ENCODE data around the gene GRAMD1A.
"Not testable (repeated sequence)": the region's sequence is repeated elsewhere in the genome, so short reads cannot be mapped to it uniquely, and the experiment has no call there.

The GRAMD1A gene

DNA sequence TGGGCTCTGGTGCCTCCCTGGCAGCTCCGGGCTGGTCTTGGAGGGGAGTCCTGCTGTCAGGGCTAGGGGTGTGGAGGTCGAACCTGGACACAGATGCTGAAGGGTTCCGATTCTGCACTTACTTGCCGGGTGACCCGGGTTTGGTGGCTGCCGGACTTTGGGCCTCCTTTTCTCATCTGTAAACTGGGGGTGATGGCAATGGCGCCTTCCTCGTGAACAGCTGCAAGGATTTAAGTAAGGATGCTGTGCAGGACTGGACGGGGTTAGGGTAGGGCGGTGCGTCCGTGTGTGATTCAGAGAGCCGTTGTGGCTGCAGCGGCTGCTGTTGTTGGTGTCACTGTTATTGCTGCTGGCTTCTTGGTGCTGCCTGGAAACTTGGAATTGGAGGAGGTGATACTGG, 43.8 kb downstream of the GRAMD1A start:
- Histone ChIP-seq H3K9me3 (ENCODE audit: insufficient read depth, low read depth, low read length) (no peaks in the 10 kb centered on the region), H3K9ac (ENCODE audit: low read depth, low read length) (no peak overlapping the region), H3K4me1 (ENCODE audit: insufficient read depth, low read length) (peaks cover 18% of the 10 kb centered on the region; the same call in 1 of the 2 replicates), H3K4me3 (ENCODE audit: low read length) (no peak overlapping the region), H3K27ac (ENCODE audit: low read length) (no peak overlapping the region), H3K27me3 (ENCODE audit: insufficient read depth, low read length) (no peaks in the 10 kb centered on the region), H3K36me3 (ENCODE audit: insufficient read depth, low read depth, low read length) (no peaks in the 10 kb centered on the region)

DNA sequence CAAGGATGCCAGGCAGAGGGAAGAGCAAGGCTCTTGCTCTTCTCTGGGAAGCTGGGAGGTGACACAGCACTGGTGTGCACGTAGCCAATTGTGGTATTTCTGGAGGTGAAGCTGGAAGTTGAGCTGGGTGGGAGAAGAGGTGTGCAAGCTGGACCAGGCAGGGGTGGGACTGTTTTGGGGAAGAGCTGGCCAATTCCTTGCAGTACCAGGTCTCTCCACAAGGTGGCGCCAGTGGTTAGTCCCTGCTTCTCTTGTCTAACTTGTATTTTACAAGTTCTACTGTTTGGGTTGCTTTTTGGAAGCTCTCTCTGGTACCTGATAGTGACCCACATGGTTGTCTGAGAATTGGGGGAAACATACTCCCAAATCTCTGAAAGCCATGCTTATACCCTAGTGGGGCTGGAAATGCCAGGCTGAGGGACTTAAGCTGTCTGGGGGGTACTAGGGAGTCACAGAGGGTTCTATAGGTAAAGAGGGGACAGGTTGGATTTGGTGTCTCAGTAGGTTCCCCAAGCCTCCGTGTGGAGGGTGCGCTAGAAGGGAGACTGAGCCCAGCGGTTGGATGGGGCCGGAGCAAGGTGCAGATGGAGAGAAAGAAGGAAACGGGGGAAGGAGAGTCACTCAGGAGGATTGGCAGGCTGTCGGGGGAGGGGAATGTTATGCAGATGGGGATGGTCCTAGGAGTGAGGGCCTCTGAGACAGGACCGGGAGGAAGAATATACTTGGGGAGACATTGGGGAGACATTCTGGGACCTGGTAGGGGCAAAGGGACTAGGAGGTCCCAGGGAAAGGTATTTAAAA, 44.4 kb downstream of the GRAMD1A start:
- Histone ChIP-seq H3K27me3 (ENCODE audit: insufficient read depth, low read length) (no peaks in the 10 kb centered on the region), H3K9me3 (ENCODE audit: insufficient read depth, low read depth, low read length) (no peaks in the 10 kb centered on the region), H3K4me3 (ENCODE audit: low read length) (no peak overlapping the region), H3K27ac (ENCODE audit: low read length) (no peak overlapping the region), H3K9ac (ENCODE audit: low read depth, low read length) (no peak overlapping the region), H3K4me1 (ENCODE audit: insufficient read depth, low read length) (peaks cover 18% of the 10 kb centered on the region; the same call in 1 of the 2 replicates), H3K36me3 (ENCODE audit: insufficient read depth, low read depth, low read length) (no peaks in the 10 kb centered on the region)

DNA sequence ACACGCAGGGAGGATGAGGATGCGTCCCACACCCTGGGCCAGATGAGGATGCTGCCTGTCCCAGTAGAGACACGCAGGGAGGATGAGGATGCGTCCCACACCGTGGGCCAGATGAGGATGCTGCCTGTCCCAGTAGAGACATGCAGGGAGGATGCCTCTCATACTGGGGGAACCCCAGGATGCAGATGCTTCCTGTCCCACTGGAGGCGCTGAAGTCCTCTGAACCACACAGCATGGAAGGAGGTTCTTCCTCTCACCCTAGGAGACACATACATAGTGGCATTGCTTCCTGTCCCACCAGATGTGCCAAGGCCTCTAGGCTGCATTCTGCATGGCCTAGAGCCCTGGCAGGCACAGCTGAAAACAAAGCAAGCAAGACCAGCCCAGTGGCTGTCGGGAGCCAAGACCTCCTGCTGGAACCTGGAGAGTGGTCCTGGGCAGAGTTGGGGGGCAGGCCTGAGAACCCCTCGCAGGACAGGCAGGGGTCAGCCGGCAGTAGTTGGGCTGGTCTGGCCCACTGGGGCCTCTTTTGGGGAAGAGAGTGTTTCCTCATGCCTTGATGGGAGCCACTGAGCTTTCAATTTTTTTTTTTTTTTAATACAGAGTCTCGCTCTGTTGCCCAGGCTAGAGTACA, 45.7 kb downstream of the GRAMD1A start:
- Histone ChIP-seq H3K9ac (ENCODE audit: low read depth, low read length) (no peak overlapping the region), H3K9me3 (ENCODE audit: insufficient read depth, low read depth, low read length) (no peaks in the 10 kb centered on the region), H3K4me3 (ENCODE audit: low read length) (no peak overlapping the region), H3K36me3 (ENCODE audit: insufficient read depth, low read depth, low read length) (0 out of 2 replicates have a peak, but pooled peaks cover 2% of the 10 kb centered on the region), H3K4me1 (ENCODE audit: insufficient read depth, low read length) (peaks cover 11% of the 10 kb centered on the region; the same call in 1 of the 2 replicates), H3K27me3 (ENCODE audit: insufficient read depth, low read length) (no peaks in the 10 kb centered on the region), H3K27ac (ENCODE audit: low read length) (no peak overlapping the region)

DNA sequence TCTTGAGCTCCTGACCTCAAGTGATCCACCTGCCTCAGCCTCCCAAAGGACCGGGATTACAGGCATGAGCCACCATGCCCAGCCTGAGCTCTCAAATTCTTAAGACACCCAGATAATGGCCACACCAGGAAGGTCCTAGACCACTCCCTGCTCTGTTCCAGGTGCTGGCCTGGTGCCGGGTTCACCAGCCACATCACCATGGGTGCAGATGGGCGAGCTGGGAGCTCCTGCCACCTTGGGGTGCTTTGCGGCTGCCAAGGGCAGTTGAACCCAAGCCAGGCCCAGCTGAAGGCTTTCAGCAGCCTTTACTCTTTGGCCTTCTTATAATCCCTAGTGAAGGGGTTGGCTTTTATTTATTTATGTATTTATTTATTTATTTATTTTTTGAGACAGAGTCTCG, 46.3 kb downstream of the GRAMD1A start:
- Histone ChIP-seq H3K9ac (ENCODE audit: low read depth, low read length) (no peak overlapping the region), H3K36me3 (ENCODE audit: insufficient read depth, low read depth, low read length) (0 out of 2 replicates have a peak, but pooled peaks cover 2% of the 10 kb centered on the region), H3K27me3 (ENCODE audit: insufficient read depth, low read length) (no peaks in the 10 kb centered on the region), H3K4me1 (ENCODE audit: insufficient read depth, low read length) (peaks cover 11% of the 10 kb centered on the region; the same call in 1 of the 2 replicates), H3K9me3 (ENCODE audit: insufficient read depth, low read depth, low read length) (no peaks in the 10 kb centered on the region), H3K4me3 (ENCODE audit: low read length) (no peak overlapping the region), H3K27ac (ENCODE audit: low read length) (no peak overlapping the region)

DNA sequence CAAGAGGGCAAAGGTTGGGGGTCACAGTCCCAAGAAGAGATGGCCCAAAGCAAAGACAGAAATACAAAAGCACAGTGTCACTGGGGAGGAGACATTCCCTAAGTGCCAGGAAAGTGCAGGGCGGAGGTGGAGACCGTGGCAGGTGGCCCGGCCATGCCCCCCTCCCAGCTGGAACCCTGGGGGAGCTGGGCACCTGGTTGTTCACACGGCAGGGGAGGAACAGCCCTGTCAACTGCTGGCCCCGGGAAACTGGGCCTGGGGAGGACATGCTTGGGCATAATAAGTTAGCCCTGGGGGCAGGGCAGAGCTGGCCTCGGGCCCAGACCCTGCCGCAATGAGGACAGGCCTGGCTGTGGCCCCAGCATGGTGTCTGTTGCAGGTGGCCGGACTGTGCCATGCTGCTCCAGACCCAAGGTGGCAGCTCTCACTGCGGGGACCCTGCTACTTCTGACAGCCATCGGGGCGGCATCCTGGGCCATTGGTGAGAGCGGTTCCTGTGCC, 48.8 kb downstream of the GRAMD1A start:
- no peak overlapping the region for H3K4me3 ChIP-seq (ENCODE audit: low read length)
- no peaks in the 10 kb centered on the region for H3K9me3 ChIP-seq (ENCODE audit: insufficient read depth, low read depth, low read length)
- H3K36me3 ChIP-seq (ENCODE audit: insufficient read depth, low read depth, low read length): 0 out of 2 replicates have a peak, but pooled peaks cover 2% of the 10 kb centered on the region
- H3K9ac ChIP-seq (ENCODE audit: low read depth, low read length): no peak overlapping the region
- no peaks in the 10 kb centered on the region for H3K27me3 ChIP-seq (ENCODE audit: insufficient read depth, low read length)
- H3K4me1 ChIP-seq (ENCODE audit: insufficient read depth, low read length): peaks cover 2% of the 10 kb centered on the region; the same call in 1 of the 2 replicates
- no peak overlapping the region for H3K27ac ChIP-seq (ENCODE audit: low read length)

DNA sequence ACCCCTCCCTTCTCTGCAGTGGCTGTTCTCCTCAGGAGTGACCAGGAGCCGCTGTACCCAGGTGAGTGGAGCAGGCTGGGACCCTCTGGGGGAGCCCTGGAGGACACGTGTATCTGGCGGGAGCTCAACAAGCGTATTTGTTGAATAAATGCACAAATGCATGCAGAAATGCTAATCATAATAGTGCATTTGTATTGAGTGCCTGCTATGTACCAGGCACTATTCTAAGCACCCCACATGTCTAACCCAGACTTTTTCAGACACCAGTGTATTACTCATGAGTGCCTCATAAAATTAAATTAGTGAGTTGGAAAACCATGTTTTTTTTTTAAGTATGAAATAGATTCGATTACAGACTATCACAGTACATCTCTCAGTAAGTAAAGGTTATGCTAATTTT, 49.3 kb downstream of the GRAMD1A start:
- Histone ChIP-seq H3K9me3 (ENCODE audit: insufficient read depth, low read depth, low read length) (no peaks in the 10 kb centered on the region), H3K36me3 (ENCODE audit: insufficient read depth, low read depth, low read length) (0 out of 2 replicates have a peak, but pooled peaks cover 2% of the 10 kb centered on the region), H3K27ac (ENCODE audit: low read length) (no peak overlapping the region), H3K9ac (ENCODE audit: low read depth, low read length) (no peak overlapping the region), H3K27me3 (ENCODE audit: insufficient read depth, low read length) (no peaks in the 10 kb centered on the region), H3K4me1 (ENCODE audit: insufficient read depth, low read length) (peaks cover 2% of the 10 kb centered on the region; the same call in 1 of the 2 replicates), H3K4me3 (ENCODE audit: low read length) (no peak overlapping the region)

DNA sequence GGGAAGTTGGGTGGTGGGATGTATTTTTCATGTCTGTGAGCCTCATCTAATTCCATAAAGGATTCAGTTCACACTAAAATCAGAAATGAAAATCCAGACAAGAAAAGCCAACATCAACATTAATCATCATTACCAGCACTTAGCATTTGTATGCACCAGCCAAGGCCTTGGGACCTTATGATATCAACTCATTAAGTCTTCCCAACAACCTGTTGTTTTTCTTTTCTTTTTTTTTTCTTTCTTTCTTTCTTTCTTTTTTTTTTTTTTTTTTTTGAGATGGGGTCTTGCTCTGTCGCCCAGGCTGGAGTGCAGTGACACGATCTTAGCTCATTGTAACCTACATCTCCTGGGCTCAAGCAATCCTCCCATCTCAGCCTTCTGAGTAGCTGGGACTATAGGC, 50.5 kb downstream of the GRAMD1A start:
- not testable (repeated sequence) for H3K36me3 ChIP-seq (ENCODE audit: insufficient read depth, low read depth, low read length); H3K27me3 ChIP-seq (ENCODE audit: insufficient read depth, low read length); H3K27ac ChIP-seq (ENCODE audit: low read length); H3K4me3 ChIP-seq (ENCODE audit: low read length); H3K4me1 ChIP-seq (ENCODE audit: insufficient read depth, low read length); H3K9ac ChIP-seq (ENCODE audit: low read depth, low read length); H3K9me3 ChIP-seq (ENCODE audit: insufficient read depth, low read depth, low read length)

DNA sequence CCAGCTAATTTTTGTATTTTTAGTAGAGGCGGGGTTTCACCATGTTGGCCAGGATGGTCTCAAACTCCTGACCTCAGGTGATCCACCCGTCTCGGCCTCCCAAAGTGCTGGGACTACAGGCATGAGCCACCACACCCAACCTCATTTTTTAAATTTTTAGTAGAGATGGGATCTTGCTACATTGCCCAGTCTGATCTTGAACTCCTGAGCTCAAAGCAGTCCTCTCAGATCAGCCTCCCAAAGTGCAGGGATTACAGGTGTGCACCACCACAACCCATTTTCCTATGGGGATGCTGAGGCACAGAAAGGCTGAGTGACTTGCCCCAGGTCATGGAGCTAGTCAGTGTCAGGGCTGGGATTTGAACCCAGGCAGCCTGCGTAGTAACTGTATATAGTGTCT, 51.1 kb downstream of the GRAMD1A start:
- H3K9me3 ChIP-seq (ENCODE audit: insufficient read depth, low read depth, low read length); H3K27me3 ChIP-seq (ENCODE audit: insufficient read depth, low read length); H3K9ac ChIP-seq (ENCODE audit: low read depth, low read length); H3K4me1 ChIP-seq (ENCODE audit: insufficient read depth, low read length); H3K27ac ChIP-seq (ENCODE audit: low read length); H3K36me3 ChIP-seq (ENCODE audit: insufficient read depth, low read depth, low read length); H3K4me3 ChIP-seq (ENCODE audit: low read length): not testable (repeated sequence)

DNA sequence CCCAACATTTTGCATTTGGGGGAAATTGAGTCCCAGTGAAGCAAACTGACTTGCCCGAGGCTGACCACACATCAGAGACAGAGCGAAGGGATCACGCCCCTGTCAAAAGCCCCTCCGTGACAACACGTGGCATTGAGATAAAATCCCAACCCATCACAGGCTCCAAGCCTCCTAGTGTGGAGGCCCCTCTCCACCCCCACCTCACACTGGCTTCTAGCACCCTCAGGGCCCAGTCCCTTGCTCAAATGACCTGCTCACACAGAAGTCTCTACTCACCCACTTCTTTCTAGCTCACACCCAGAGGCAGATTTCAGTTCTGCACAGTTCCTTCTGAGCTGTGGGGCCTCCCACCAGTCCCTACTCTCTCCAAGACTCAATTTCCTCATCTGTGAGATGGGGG, 51.7 kb downstream of the GRAMD1A start:
- H3K36me3 ChIP-seq (ENCODE audit: insufficient read depth, low read depth, low read length): 0 out of 2 replicates have a peak, but pooled peaks cover 2% of the 10 kb centered on the region
- no peaks in the 10 kb centered on the region for H3K9me3 ChIP-seq (ENCODE audit: insufficient read depth, low read depth, low read length)
- no peak overlapping the region for H3K27ac ChIP-seq (ENCODE audit: low read length)
- no peaks in the 10 kb centered on the region for H3K27me3 ChIP-seq (ENCODE audit: insufficient read depth, low read length)
- peaks cover 6% of the 10 kb centered on the region; the same call in 1 of the 2 replicates for H3K4me1 ChIP-seq (ENCODE audit: insufficient read depth, low read length)
- no peak overlapping the region for H3K9ac ChIP-seq (ENCODE audit: low read depth, low read length)
- H3K4me3 ChIP-seq (ENCODE audit: low read length): no peak overlapping the region

DNA sequence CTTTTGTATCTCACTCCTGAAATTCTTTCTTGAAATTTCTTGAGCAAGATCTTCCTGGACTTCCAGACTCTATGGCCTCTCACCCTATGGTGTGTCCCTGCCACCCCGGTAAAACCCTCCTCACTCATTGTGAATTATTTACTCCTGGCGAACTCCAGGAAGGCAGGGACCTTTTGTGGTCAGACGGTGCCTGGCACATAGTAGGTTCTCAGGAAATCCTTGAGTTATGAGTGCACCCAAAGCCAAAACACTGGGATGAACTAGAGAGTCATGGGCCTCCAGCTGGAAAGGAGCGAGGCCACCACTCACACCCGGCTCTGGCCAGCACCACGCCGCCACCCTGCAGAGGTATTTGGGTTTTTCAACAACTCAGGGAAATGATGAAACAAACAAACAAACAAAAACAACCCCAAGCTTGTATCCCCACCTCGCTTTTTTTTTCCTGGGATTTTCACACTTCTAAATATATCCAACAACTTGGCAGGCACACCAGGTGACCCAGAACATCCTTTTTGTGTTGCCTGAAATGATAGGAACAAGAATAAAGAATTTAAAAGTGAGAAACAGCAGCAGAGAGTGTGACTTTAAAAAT, 52.6 kb downstream of the GRAMD1A start:
- no peak overlapping the region for H3K9ac ChIP-seq (ENCODE audit: low read depth, low read length)
- no peaks in the 10 kb centered on the region for H3K27me3 ChIP-seq (ENCODE audit: insufficient read depth, low read length)
- peaks cover 6% of the 10 kb centered on the region; the same call in 1 of the 2 replicates for H3K4me1 ChIP-seq (ENCODE audit: insufficient read depth, low read length)
- H3K9me3 ChIP-seq (ENCODE audit: insufficient read depth, low read depth, low read length): no peaks in the 10 kb centered on the region
- H3K27ac ChIP-seq (ENCODE audit: low read length): no peak overlapping the region
- H3K36me3 ChIP-seq (ENCODE audit: insufficient read depth, low read depth, low read length): 0 out of 2 replicates have a peak, but pooled peaks cover 2% of the 10 kb centered on the region
- no peak overlapping the region for H3K4me3 ChIP-seq (ENCODE audit: low read length)

DNA sequence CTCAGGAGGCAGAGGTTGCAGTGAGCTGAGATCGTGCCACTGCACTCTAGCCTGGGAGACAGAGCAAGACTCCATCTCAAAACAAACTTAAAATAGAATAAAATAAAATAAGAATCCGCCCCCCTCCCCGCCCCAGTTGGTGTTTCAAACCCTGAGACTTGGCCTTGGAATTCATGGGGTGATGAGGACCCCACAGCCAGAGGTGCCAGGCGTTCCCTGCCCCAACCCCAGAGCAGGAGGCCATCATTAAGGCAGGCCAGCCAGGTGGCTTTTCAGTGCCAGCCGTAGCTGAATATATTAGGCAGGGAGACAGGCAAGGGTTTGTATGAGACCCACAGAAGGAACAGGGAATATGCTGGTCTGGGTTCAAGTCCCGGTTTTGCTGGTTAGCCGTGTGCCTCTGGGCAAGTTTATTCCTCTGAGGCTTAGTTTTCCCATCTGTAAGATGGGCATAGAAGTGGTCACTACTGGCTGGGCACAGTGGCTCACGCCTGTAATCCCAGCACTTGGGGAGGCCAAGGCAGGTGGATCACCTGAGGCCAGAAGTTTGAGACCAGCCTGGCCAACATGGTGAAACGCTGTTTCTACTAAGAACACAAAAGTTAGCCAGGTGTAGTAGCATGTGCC, 53.7 kb downstream of the GRAMD1A start:
- Histone ChIP-seq H3K27ac (ENCODE audit: low read length) (no peak overlapping the region), H3K9ac (ENCODE audit: low read depth, low read length) (no peak overlapping the region), H3K4me3 (ENCODE audit: low read length) (no peak overlapping the region), H3K9me3 (ENCODE audit: insufficient read depth, low read depth, low read length) (no peaks in the 10 kb centered on the region), H3K4me1 (ENCODE audit: insufficient read depth, low read length) (peaks cover 6% of the 10 kb centered on the region; the same call in 1 of the 2 replicates), H3K27me3 (ENCODE audit: insufficient read depth, low read length) (no peaks in the 10 kb centered on the region), H3K36me3 (ENCODE audit: insufficient read depth, low read depth, low read length) (0 out of 2 replicates have a peak, but pooled peaks cover 2% of the 10 kb centered on the region)

All from iPS-20b (cell line).